MM.1S (cell line): ENCODE results near the gene EFR3B.

Experiments
- EZH2 ChIP-seq: fragments of 300-600 bp; sonication (generic); optimal IDR thresholded peaks from 2 replicates; pipeline ENCODE3; 2017; ENCODE audit warnings: low read depth, mild to moderate bottlenecking, antibody characterized with exemption, low read length, mixed read lengths
- TF ChIP-seq, protein P1 (sequence below): fragments of 300-600 bp; sonication (generic); IDR thresholded peaks from 2 replicates; pipeline ENCODE4 v1.5.1; 2016; ENCODE audit warnings: antibody characterized with exemption, low read length, mixed read lengths

DNA sequence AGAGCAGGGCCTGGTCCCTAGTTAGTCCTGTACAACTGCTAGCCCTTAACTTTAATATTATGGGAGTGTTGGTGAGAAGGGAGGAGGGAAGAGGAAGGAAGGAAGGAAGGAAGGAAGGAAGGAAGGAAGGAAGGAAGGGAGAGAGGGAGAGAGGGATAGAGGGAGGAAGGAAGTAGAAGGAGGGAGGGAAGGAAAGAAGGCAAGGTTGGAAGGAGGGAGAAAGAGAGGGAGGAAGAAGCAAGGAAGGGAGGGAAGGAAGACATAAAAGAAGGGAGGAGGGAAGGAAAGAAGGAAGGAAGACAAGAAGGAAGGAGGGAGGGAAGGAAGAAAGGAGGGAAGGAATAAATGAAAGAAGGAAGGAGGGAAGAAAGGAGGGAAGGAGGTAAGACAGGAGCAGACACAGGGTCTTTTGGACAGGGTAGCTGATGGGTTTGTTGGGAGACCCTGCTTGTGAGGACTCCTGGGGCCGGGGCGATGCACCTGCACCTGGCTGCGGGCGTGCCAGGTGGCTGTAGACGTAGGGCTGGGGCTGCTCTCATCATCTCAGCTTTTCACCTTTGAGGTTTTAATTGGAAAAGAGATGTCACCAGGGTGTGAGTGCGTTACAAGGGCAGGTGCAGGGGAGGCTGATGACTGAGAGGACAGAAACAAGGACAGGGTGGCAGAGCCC lies 132.5 kb downstream of the EFR3B start:
- TF ChIP-seq, protein P1, sequence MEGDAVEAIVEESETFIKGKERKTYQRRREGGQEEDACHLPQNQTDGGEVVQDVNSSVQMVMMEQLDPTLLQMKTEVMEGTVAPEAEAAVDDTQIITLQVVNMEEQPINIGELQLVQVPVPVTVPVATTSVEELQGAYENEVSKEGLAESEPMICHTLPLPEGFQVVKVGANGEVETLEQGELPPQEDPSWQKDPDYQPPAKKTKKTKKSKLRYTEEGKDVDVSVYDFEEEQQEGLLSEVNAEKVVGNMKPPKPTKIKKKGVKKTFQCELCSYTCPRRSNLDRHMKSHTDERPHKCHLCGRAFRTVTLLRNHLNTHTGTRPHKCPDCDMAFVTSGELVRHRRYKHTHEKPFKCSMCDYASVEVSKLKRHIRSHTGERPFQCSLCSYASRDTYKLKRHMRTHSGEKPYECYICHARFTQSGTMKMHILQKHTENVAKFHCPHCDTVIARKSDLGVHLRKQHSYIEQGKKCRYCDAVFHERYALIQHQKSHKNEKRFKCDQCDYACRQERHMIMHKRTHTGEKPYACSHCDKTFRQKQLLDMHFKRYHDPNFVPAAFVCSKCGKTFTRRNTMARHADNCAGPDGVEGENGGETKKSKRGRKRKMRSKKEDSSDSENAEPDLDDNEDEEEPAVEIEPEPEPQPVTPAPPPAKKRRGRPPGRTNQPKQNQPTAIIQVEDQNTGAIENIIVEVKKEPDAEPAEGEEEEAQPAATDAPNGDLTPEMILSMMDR, result no peak
- no peak for TF ChIP-seq EZH2
